GM12872 (cell line): ENCODE measurements around the gene ACSF2.

Experiments used
- CTCF ChIP-seq: IDR thresholded peaks from 3 replicates; pipeline ENCODE4 v1.5.1; 2011; ENCODE audit warnings: low read depth, mild to moderate bottlenecking, low read length, moderate library complexity; ENCODE audit not compliant: insufficient read depth

The ACSF2 gene

GRCh38 chr17:50440172-50440837 is 14.3 kb downstream of the ACSF2 start:
- no peak for TF ChIP-seq CTCF

GRCh38 chr17:50440838-50441829 is 15.1 kb downstream of the ACSF2 start:
- TF ChIP-seq CTCF = no peak

GRCh38 chr17:50443505-50443974 is 17.5 kb downstream of the ACSF2 start:
- TF ChIP-seq CTCF = no peak

GRCh38 chr17:50444841-50445715 is 19.1 kb downstream of the ACSF2 start:
- no peak for TF ChIP-seq CTCF

GRCh38 chr17:50445730-50446325 is 19.8 kb downstream of the ACSF2 start:
- TF ChIP-seq CTCF = no peak

GRCh38 chr17:50447870-50448595 is 22.0 kb downstream of the ACSF2 start:
- TF ChIP-seq CTCF = no peak
